ENCODE results near the gene GRK2.

Gene GRK2

DNA sequence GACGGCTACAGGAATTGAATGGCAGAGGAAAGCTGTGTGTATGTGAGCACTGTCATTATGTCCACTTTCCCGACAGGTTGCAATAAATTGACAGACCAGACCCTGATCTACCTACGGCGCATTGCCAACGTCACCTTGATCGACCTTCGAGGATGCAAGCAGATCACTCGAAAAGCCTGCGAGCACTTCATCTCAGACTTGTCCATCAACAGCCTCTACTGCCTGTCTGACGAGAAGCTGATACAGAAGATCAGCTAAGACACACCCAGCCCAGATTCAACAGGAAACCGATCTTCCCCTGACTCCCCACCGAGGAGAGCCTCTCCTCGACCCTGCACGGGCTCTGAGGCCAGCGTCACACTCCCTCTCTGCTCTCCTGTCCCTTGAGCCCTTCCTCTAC, 11.5 kb upstream of the GRK2 start:
- DNase-seq: no peak

DNA sequence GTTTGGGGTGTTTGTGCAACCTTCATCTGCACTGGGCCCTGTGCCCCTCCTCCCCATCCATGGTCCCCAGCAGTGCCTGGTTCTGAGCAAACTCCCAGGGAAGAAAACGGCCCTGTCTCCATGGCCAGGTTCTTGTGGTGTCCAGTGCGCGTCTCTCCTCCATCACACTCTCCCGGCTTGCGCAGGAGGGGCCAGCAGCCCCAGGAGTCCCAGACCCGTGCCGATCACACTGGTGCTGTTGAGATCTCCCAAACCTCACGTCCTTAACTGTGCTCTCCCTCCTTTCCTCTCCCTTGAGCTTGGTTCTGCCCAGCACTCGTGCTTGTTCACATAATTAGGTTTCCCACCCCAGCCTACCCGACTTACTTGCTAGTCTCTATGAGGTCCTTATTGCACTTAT, 10.9 kb upstream of the GRK2 start:
- DNase-seq: no peak

DNA sequence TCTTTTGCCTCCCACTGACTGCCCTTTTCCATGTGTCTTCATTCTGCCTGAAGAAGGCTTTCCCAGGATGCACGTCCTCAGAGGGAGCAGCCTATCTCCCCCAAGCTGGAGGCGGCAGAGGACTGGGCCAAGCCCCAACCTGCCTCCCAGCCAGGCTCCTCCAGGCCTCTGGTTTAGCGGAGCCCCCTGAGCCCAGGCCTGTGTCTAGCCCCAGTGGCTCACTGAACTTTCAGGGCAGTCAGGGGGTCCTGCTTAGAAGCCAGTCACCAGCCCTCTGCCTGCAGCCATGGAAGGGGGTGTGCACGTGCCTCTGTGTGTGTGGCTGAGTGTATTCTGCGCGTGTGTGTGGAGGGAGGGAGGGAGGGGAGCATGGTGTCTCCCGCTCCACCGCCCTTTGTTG, 10.4 kb upstream of the GRK2 start:
- no peak for DNase-seq

DNA sequence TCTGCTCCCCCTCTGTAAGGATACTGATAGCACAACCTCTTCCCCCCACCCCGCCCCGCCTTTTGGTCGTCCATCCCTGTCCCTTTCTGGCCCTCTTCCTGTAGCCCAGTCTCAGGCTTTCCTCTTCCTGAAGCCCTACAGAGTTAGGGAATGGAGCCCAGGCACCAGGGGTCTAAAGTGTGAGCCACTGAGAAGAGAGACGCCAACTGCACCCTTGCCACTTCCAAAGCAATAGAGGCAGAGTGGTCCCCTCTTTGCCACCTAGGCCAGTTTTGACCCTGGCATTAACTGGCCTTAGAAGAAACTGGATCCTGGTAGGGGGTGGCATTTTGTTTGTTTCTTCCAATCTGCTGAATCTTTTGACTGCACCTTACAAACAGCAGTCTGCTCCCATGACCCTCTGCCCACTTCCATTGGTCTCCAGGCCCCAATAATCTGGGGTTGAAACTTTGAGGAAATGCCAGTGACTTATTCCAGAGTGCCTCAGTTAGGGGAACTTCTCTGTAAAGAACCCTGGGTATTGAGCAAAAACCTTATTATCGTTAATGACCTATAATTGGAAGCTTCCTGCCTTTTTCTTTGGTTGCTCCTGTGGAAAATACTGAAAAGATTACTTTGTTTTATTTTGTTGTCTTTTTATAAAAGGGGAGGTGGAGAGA, 9.7 kb upstream of the GRK2 start:
- no peak for DNase-seq

DNA sequence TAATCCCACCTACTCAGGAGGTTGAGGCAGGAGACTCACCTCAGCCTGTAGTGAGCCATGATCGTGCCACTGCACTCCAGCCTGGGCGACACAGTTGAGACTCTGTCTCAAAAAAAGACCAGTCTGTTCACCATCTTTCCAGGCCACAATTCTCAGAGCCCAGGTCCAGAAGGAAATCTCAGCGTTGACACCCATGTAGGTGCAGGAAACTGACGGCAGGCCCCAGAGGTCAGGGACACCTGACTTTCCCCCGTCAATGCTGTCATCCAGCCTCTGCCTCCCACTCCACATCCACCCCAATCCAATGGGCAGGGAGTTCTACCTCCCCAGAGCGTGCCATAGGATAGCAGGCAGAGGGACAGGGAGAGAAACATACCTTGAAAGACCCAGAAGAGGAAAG, 5.9 kb upstream of the GRK2 start:
- no peak for DNase-seq

DNA sequence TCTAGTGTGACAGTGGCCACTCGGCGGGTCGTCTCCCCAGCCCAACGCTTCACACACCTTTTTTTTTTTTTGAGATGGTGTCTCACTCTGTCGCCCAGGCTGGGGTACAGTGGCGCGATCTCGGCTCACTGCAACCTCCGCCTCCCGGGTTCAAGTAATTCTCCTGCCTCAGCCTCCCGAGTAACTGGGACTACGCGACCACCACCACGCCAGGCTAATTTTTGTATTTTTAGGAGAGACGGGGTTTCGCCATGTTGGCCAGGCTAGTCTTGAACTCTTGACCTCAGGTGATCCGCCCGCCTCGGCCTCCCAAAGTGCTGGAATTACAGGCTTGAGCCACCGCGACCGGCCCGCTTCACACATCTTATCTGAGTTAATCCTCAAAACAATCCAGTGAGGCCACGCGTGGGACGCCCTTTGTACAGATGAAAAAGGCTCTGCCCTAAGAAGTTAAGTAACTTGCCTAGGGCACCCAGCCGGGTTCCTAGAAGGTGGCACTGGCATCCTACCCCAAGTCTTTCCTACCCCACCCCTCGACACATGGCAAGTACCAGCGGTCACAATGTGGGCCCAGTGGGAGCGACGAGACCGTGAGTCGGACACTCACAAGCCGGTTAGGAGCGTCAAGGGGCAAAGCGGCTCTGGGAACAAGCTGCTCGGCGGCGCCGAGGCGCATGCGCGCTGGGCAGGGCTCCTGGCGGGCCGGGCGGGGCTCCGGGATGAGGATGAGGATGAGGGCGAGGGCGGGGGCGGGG, 5.2 kb upstream of the GRK2 start:
- peak; percentile 78 for DNase-seq

DNA sequence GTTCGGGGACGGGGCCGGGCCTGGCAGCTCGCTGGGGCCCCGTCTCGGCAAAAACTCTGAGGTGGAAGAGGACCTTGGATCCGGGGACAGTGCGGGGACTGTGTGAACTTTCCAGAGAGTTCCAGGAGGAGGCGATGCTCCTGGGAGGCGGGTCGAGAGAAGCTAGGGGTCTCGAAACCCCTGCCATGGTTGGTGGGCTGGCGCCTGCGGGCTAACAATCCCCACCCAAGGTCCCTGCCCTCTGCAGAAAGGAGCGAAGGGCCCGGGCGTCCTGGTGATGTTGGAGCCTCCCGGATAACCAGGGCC, 4.7 kb upstream of the GRK2 start:
- no peak for DNase-seq

DNA sequence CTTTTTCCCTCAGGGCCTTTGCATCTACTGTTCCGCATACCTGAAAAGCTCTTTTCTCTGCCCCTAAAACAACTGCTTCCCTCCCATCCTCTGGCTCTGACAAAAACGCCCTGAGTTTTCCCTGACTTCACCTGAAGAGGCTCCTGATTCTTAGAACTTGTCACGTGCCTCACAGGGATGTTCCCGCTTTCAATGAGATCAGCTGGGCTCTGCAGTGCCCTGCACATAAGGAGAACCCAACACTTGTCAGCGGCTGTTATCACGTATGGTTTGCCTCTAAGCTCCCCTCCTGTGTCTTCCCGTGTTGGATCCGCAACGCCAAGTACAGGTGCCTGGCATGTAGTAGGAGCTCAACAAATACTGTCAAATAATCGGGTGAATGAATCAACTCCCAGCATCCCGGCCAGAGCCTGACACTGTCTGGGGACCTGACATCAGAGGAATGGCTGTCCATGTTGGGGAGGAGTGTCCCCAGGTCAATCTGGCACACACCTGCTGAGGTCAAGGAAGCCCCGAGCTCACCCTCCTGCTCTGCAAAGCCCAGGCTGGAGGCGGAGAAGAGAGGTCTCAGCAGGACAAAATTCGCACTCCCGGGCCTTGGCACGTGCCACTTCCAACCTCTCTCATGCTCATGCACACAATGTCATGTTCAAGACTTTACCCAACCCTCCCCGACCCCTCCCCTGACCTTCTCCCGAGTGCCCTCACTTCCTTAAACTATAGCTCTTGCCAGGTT, 4.2 kb upstream of the GRK2 start:
- DNase-seq: no peak

DNA sequence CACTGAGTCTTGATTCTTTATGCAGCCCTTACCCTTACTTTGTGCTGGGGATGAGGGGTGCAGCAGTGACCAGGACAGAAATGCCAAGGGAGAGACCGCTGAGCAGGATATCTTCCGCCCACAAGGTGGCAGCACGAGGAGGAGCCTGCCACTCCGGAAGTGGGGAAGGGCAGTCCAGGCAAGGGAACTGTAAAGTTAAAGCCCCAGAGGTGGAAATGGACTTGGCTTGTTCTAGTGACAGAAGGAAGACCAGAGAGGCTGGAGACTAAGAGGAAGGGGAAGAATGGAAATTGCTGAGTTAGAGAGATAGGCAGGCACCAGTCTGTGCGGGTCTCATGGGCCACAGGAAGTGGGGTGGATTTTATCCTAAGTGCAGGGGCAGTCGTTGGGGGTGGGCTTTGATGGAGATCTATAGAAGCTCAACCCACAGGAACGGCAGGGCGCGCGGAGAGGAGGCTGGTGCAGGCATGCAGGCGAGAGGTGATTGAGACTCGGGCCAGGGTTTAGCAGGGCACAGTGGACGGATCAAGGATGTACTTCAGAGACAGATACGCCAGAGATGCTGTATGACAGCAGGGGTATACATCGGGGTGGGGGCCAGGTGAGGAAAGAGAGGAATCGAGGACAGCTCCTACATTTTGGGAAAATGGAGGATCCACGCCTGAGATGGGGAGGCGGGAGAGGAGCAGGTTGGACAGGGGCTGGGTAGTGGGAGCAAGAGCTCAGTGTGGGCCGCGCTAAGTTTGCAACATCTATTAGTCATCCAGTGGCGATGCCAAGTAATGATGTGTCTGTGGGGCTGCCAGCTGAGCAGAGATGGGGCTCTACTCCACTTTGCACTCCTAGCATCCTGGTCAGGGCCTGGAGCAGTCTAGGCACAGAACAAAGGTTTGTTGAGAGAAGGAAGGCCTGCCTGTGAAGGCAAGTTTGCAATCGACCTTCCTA, 3.3 kb upstream of the GRK2 start:
- DNase-seq: peak; percentile 85

DNA sequence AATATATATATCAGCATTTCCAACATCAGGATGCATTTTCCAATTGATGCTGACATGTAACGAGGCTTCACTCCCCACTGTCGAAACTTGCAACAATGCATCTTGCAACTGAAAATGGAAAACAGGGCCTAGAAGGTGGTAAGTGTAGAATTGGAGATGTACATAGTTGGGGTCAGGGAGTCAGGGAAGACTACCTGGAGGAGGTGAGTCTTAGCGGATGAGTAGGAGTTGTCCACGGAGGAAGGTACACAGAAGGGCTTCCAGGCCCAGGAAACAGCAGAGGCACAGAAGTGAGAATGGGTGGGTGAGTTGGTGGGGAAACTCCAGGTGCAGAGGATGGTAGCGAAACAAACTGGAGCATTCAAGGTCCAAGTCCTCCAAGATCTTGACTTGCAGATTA, 2.0 kb upstream of the GRK2 start:
- no peak for DNase-seq

DNA sequence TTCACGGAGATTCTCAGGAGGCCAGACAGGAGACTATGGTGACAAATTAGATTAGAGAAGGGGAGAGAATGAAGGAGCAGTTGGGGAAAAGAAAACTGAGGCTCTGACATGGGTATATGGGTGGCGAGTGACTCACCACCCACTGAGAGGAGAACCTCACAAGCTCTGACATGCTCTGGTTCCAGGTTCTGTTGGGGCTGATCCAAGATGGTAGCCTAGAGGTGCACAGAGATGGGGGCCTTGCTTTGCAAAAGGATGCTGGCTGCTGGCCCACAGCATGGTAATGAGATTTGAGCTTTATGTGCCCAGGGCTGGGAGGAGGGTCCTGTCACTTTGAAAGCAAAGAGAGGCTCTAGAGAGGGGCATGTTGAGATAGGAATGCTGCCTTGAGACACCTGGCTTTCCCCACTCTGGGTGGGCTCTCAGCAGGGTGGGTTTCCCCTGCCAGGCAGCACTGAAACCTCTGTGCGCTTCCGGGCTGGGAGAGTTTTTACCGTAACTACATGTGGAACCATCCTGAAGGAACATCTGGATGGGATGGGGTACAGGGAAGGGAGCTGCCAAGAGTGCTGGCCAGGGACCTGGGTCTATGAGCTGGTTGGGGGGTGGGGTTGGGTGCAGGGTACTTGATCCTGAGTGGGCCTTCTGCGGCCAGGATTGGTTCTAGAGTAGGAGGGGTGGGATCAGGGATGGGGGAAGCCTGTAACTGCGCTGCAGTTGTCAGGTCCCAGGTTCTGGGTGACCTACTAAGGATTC, 1.2 kb upstream of the GRK2 start:
- no peak for DNase-seq

DNA sequence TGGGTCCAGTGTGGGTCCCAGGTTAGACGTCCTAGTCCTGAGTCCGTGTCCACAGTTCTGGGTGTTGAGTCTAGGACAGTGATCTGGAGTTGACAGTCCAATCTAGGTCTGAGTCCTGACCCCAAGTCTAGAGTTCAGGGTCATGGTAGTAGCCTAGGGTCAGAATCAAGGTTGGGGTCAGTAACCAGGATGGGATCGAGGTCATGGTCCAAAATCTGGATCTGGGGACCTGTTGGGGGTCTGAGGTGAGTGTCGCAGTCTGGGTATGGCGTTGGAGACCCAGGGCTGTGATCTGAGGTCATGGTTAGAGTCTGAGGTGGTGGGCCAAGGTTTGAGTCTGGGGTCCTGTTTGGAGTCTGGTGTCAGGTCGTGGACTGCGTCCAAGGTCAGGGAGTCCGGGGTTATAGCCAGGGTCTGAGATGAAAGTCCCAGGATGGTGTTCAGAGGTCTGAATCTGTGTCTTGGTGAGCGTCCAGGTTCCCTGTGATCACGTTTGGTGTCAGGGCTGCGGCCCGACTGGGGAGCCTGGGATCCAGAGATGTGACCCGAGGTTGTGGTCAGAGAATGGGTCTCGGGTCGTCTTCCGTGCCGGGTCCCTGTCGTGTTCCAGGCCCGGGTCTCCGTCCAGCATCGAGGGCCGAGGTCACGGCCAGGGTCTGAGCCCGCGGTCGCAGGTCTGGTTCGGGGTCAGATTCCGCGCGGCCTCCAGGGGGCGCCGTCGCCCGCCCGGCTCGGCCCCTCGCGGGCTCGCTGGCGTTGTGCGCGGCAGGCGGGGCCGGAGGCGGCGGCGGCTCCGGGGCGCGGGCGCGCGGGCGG, 432 bp upstream of the GRK2 start:
- DNase-seq: peak; percentile 86

DNA sequence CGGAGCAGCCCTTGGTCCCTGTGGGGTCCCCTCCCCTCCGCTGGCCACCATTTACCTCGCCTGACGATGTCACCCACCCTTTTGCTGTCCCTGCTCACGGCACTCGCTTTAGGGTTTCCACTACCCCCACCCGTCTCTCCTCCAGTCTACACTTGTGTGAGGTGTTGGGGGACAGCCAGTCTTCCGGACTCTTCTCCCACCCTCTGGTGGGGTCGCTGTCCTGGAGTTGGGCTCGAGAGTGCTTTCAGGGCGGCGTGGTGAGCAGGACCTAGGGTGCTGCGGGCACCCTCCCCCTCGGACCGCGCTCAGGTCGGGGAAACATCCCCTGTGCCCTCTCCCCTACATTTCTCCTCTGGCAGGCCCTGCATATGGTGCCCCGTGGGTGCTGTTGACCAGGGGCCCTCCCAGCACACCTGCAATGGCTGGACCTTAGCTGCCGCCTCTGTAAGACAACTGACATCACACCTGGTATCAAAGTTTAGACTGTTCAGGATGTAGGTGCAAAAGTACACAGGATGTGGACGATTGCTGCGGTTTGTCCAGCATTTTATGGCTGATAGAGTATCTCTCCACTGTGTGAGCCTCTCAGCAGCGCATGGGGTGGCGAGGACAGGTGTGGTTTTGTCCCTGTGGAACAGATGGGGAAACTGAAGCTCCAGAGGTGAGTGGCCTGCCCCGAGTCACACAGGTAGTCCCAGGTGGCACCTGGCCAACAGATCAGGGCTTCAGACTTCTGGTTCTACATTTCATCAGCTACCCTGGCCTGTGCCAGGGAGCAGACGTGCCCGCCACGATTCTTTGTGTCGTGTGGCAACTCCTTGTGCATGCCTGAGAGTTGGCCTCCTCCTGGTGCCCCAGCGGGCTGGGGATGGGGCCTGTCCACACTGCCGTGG, 1.2 kb downstream of the GRK2 start:
- DNase-seq: peak; percentile 59

DNA sequence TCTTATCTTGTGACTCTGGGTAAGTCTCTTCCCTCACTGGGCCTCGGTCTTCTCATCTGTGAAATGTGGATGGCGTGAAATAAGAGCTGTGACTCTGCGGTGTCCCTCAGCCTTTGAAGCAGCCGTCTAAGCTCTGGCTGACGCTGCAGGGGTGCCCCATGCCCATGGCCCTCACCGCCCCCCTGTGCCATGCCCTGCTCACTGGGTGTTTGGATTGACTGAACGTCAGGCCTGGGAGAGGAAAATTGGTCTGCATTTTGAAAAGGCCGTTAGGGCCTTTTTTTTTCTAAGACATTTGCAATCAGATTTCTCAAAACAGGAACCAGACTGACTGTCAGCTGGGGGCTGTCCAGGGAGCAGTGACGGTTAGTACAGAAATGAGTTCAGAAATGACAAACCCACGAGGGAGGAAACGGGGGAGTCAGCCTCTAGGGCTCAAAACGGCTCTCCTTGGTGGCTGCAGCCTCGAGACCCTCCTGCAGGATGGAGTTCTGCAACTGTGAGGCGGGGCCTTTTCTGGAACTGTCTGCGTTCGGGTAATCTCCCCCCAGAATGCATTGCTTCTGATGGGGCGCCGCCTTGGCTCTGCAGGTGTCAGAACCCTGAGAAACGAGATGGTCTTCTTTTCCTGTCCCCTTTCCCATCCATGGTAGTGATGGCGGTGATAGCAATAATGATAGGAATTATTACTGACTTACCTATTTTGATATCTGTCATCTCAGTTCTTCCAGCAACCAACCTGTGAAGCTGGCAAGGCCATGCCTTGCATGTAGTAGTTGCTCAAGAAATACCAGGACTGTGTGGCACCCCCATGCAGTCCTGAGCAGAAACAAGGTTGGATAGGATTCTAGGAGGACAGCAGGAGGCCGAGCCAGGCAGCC, 2.0 kb downstream of the GRK2 start:
- peak; percentile 83 for DNase-seq

DNA sequence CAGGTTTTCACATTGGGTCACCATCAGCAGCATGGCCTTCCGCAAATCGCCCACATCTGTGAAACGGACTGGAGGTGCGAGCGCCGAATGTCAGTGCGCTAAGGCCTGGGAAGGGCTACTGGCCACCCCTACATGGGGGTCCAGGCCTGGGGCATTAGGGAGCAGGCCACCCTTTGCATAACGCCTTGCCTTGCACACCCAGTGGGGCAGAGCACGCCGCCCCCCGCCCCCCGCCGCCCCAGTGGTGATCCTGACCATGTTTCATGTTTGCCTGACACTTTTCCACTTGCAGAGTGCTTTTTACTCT, 2.6 kb downstream of the GRK2 start:
- no peak for DNase-seq

DNA sequence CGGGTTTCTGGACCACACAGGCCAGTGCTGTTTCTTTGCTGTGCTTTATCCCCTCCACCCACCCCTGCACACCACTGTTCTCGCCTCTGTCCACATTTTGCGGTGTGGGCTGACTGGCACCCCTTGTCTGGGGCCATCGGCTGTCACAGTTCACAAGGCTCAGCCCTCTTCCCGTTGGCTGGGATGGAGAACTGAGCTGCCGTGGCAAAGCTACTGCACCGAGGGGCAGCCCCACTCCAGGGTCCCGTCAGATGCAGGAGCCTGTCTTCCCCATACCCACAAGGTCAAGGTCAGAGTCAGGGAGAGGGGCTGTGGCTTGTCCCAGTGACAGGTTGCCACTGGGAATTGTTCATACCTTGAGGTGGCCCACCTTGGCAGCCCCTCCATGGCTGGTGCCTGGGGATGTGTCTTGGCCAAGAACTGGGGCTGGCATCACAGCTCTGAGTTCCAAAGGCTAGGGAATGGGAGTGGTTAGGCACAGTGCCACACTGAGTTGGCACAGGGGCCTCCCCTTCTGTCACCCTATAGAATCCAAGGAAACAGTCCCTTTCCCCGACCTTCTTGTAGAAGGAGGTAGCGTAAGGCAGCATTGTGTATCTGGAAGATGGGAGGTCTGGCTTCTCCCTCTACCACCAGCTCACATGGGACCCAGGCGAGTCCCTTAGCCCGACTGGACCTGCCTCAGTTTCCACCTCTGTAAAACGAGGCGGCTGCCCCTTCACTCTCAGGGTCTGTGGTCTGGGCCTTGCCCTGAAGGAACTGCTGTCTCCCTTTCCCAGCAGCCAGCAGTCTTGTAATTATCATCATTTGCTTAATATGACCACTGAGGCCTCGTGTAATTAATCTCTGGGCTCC, 3.4 kb downstream of the GRK2 start:
- DNase-seq: no peak

DNA sequence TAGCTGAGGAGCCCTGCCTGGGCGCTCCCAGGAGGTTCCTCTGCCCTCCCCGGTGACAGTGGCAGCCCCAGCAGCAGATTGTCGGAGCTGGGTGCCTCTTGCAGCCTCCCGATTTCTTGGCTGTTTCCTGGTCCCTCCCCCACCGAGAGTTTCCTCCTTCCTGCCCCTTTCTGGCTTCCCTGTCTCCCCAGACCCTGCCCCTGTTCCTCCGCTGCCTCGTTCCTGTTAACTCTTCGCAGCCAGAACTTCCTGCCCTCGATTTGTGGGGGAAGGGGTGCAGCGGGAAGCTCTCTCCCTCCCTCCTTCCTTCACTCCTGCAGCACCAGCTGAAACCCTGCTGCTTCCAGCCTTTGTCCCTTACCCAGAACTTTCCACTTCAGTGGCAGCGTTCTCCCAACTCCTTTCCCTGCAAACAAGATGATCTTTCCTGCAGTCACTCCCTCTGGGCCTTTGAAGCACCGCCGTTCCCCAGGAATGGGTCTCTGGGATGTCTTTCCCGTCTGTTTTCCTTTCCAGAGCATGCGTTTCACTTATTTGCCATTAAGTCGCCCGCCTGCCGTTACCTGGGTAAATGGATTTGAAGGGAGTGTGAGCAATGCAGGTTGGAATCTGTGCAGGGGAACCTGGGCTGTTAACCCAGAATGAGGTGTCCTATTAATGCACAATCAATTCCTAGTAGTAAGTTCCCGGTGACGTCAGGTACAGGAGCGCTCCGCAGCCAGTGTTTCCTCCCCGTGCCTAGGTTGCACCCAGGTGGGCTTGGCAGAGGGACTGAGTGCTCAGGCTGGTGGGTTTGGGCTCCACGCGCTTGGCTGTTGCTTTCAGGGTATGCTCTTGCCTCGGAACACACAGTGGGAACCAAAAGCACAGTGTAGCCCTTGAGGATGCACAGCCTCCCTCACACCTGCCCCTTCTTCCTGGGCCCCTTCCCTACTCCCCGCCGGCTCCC, 4.3 kb downstream of the GRK2 start:
- DNase-seq: no peak

DNA sequence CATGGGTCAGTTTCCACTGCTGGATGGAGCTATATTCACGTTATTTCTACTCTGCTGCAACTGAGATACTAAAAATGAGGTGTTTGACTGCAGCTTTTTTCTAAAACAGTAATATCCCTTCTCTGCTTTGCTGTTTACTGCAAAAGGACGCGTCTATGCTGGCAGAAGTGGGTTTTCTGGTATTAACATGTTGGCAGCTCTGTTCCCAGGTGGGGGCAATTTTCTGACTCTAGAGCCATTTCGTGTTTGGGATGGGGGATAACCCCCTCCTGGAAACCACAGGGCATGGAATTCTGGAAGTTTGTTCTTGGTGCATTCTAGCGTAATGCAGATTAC, 4.9 kb downstream of the GRK2 start:
- DNase-seq: no peak
